ENCODE measurements around the gene FAHD2B. TPM values are rescaled to one million over a fixed set of nuclear protein-coding genes. Genes with fewer than 3 reads are reported as not detected.
A peak's percentile ranks its signal among the peaks of the same experiment; 100 is the strongest.
"Not testable (repeated sequence)": the region's sequence is repeated elsewhere in the genome, so short reads cannot be mapped to it uniquely, and the experiment has no call there.

Gene FAHD2B, protein sequence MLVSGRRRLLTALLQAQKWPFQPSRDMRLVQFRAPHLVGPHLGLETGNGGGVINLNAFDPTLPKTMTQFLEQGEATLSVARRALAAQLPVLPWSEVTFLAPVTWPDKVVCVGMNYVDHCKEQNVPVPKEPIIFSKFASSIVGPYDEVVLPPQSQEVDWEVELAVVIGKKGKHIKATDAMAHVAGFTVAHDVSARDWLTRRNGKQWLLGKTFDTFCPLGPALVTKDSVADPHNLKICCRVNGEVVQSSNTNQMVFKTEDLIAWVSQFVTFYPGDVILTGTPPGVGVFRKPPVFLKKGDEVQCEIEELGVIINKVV
- total RNA-seq (10 to 100 TPM; 12.9 to 23.8 (median 16.2) TPM), total RNA-seq (1.3 to 12.7 (median 7.2) reads per million in 29 experiments)
- total RNA-seq (2013), result 16.5 TPM

GRCh38 chr2:97094772-97095611, at the start of gene FAHD2B:
TSS of gene FAHD2B (minus strand) at chr2:97094882. CDS start at chr2:97091706, 3,176 bp downstream.
- DNase-seq (peak; percentile 52 to 92 (median 84)), ATAC-seq (replicated peaks in 1 of 4) (peak; percentile 96 to 98 (median 97))
- Histone ChIP-seq H3K4me3 (ENCODE audit: control insufficient read depth in 1 of 2, extremely low read depth in 1 of 2, low read length in 1 of 2) (peak within 1 kb of the TSS in 1 of 2 donors; percentile 33), H3K4me1 (ENCODE audit: control insufficient read depth in 1 of 2, extremely low read depth in 1 of 2, insufficient read depth in 2 of 2, low read length in 2 of 2) (peaks cover 0 to 13% of the 10 kb centered on the region in 2 experiments)
- H3K36me3 Mint-ChIP-seq; H3K9me3 ChIP-seq; H3K27ac ChIP-seq (ENCODE audit: low read length); H3K27me3 ChIP-seq (replicated peaks in 1 of 2; ENCODE audit: control insufficient read depth in 2 of 2, extremely low read depth in 1 of 2, insufficient read depth in 2 of 2, low read length in 1 of 2); H3K36me3 ChIP-seq (ENCODE audit: control insufficient read depth in 2 of 2, extremely low read depth in 1 of 2, insufficient read depth in 1 of 2, low read length in 1 of 2); H3K9me3 Mint-ChIP-seq: not testable (repeated sequence)
- ChIA-PET CTCF (interaction anchor here in 1 of 2 donors (0.7 kb wide), 1 partner anchor 17 kb away, joined by 3 read pairs; no protein-coding TSS in a partner anchor), POLR2A (interaction anchor here in 1 of 2 donors (0.5 kb wide), 1 partner anchor 10 kb away, joined by 9 read pairs; no protein-coding TSS in a partner anchor)
- peaks cover 7 to 12% of the 10 kb centered on the region in 2 donors for H3K27me3 Mint-ChIP-seq
- WGBS (ENCODE audit: insufficient coverage), result 4% methylated on average over 10 of the region's 48 CpGs
- peaks cover 5 to 14% (median 14%) of the 10 kb centered on the region in 3 donors for H3K4me1 Mint-ChIP-seq
- H3K27ac Mint-ChIP-seq, result peak within 1 kb of the TSS; percentile 36 to 55
- peak within 1 kb of the TSS; percentile 68 to 78 (median 75) for H3K4me3 Mint-ChIP-seq

- POLR2A ChIA-PET; H3K4me1 ChIP-seq (ENCODE audit: control insufficient read depth in 1 of 2, extremely low read depth in 1 of 2, insufficient read depth in 2 of 2, low read length in 2 of 2); H3K4me1 Mint-ChIP-seq; ATAC-seq (replicated peaks in 1 of 4); H3K27me3 ChIP-seq (replicated peaks in 1 of 2; ENCODE audit: control insufficient read depth in 2 of 2, extremely low read depth in 1 of 2, insufficient read depth in 2 of 2, low read length in 1 of 2); H3K4me3 ChIP-seq (ENCODE audit: control insufficient read depth in 1 of 2, extremely low read depth in 1 of 2, low read length in 1 of 2); H3K4me3 Mint-ChIP-seq; H3K27ac Mint-ChIP-seq; DNase-seq; H3K27ac ChIP-seq (ENCODE audit: low read length); CTCF ChIA-PET; H3K27me3 Mint-ChIP-seq; H3K9me3 Mint-ChIP-seq; H3K9me3 ChIP-seq: not testable (repeated sequence)
- peaks cover 50% of the 10 kb centered on the region for H3K36me3 Mint-ChIP-seq
- peaks cover 0 to 13% of the 10 kb centered on the region in 2 donors for H3K36me3 ChIP-seq (ENCODE audit: control insufficient read depth in 2 of 2, extremely low read depth in 1 of 2, insufficient read depth in 1 of 2, low read length in 1 of 2)
- no CpG with 5 or more reads among the region's 3 CpGs for WGBS (ENCODE audit: insufficient coverage)
Measured at GRCh38 chr2:97144016-97144415, 49.3 kb upstream of the FAHD2B start.

- H3K4me1 Mint-ChIP-seq; POLR2A ChIA-PET; H3K4me1 ChIP-seq (ENCODE audit: control insufficient read depth in 1 of 2, extremely low read depth in 1 of 2, insufficient read depth in 2 of 2, low read length in 2 of 2); H3K27me3 Mint-ChIP-seq; H3K27me3 ChIP-seq (replicated peaks in 1 of 2; ENCODE audit: control insufficient read depth in 2 of 2, extremely low read depth in 1 of 2, insufficient read depth in 2 of 2, low read length in 1 of 2); H3K36me3 ChIP-seq (ENCODE audit: control insufficient read depth in 2 of 2, extremely low read depth in 1 of 2, insufficient read depth in 1 of 2, low read length in 1 of 2); H3K27ac Mint-ChIP-seq; H3K27ac ChIP-seq (ENCODE audit: low read length); H3K4me3 ChIP-seq (ENCODE audit: control insufficient read depth in 1 of 2, extremely low read depth in 1 of 2, low read length in 1 of 2); H3K9me3 Mint-ChIP-seq; H3K9me3 ChIP-seq; ATAC-seq (replicated peaks in 1 of 4); CTCF ChIA-PET; H3K4me3 Mint-ChIP-seq; DNase-seq: not testable (repeated sequence)
- no CpG with 5 or more reads among the region's 2 CpGs for WGBS (ENCODE audit: insufficient coverage)
- H3K36me3 Mint-ChIP-seq, result peaks cover 34% of the 10 kb centered on the region
Measured at GRCh38 chr2:97129090-97129489, 34.4 kb upstream of the FAHD2B start.

GRCh38 chr2:97113882-97114255, 19.2 kb upstream of the FAHD2B start:
- Mint-ChIP-seq H3K4me3 (peak overlapping the region; percentile 95 to 99 (median 99)), H3K27ac (peak overlapping the region; percentile 98 to 99)
- POLR2A ChIA-PET, result interaction anchor here in 1 of 2 donors (0.6 kb wide), 1 partner anchor 1102 kb away, joined by 4 read pairs; no protein-coding TSS in a partner anchor
- H3K4me3 ChIP-seq (ENCODE audit: control insufficient read depth in 1 of 2, extremely low read depth in 1 of 2, low read length in 1 of 2), result peak overlapping the region; percentile 58
- H3K9me3 Mint-ChIP-seq; H3K4me1 Mint-ChIP-seq; H3K27me3 ChIP-seq (replicated peaks in 1 of 2; ENCODE audit: control insufficient read depth in 2 of 2, extremely low read depth in 1 of 2, insufficient read depth in 2 of 2, low read length in 1 of 2); H3K36me3 ChIP-seq (ENCODE audit: control insufficient read depth in 2 of 2, extremely low read depth in 1 of 2, insufficient read depth in 1 of 2, low read length in 1 of 2); H3K9me3 ChIP-seq; H3K36me3 Mint-ChIP-seq; CTCF ChIA-PET; ATAC-seq (replicated peaks in 1 of 4); H3K27me3 Mint-ChIP-seq; H3K4me1 ChIP-seq (ENCODE audit: control insufficient read depth in 1 of 2, extremely low read depth in 1 of 2, insufficient read depth in 2 of 2, low read length in 2 of 2): not testable (repeated sequence)
- peak overlapping the region; percentile 72 for H3K27ac ChIP-seq (ENCODE audit: low read length)
- DNase-seq, result peak in 3 of 35 experiments; percentile 8 to 22 (median 16)
- WGBS (ENCODE audit: insufficient coverage), result no CpG with 5 or more reads among the region's 18 CpGs

GRCh38 chr2:97113050-97113881, 18.6 kb upstream of the FAHD2B start, which contains the start of gene ANKRD36:
TSS of gene ANKRD36 (plus strand) at chr2:97113153. CDS start at chr2:97113740, 587 bp downstream.
- not testable (repeated sequence) for H3K9me3 Mint-ChIP-seq; H3K4me1 Mint-ChIP-seq; H3K27me3 ChIP-seq (replicated peaks in 1 of 2; ENCODE audit: control insufficient read depth in 2 of 2, extremely low read depth in 1 of 2, insufficient read depth in 2 of 2, low read length in 1 of 2); H3K36me3 ChIP-seq (ENCODE audit: control insufficient read depth in 2 of 2, extremely low read depth in 1 of 2, insufficient read depth in 1 of 2, low read length in 1 of 2); H3K4me1 ChIP-seq (ENCODE audit: control insufficient read depth in 1 of 2, extremely low read depth in 1 of 2, insufficient read depth in 2 of 2, low read length in 2 of 2); H3K9me3 ChIP-seq; H3K36me3 Mint-ChIP-seq
- ATAC-seq (replicated peaks in 1 of 4) (peak; percentile 84 to 96 (median 94)), DNase-seq (peak; percentile 60 to 88 (median 76))
- ChIA-PET CTCF (interaction anchor here in 1 of 2 donors (1.6 kb wide), 1 partner anchor 255 kb away, joined by 7 read pairs; the partner anchor contains the start of gene ANKRD39), POLR2A (interaction anchor here in 1 of 2 donors (0.6 kb wide), 1 partner anchor 1101 kb away, joined by 4 read pairs; no protein-coding TSS in a partner anchor)
- H3K27ac Mint-ChIP-seq, result peak within 1 kb of the TSS; percentile 98 to 99
- peak within 1 kb of the TSS; percentile 58 to 66 for H3K4me3 ChIP-seq (ENCODE audit: control insufficient read depth in 1 of 2, extremely low read depth in 1 of 2, low read length in 1 of 2)
- H3K4me3 Mint-ChIP-seq, result peak within 1 kb of the TSS; percentile 95 to 99 (median 99)
- WGBS (ENCODE audit: insufficient coverage), result 0% methylated on average over 34 of the region's 74 CpGs
- H3K27ac ChIP-seq (ENCODE audit: low read length), result peak within 1 kb of the TSS; percentile 72
- peaks cover 10 to 12% of the 10 kb centered on the region in 2 donors for H3K27me3 Mint-ChIP-seq

All from T-cell (primary cell).